ENCODE measurements around the gene FAM222A. TPM values are rescaled to one million over a fixed set of nuclear protein-coding genes. Genes with fewer than 3 reads are reported as not detected.

Gene FAM222A
- total RNA-seq, 2 experiments from 2014 or later, result 0.39 to 0.53 TPM

- intact Hi-C loops (cut with DNase I, micrococcal nuclease), result no loop called here
- ATAC-seq, result no peak
- no peaks in the 10 kb centered on the region for H3K36me3 Mint-ChIP-seq (ENCODE audit: low read depth)
- no peaks in the 10 kb centered on the region for H3K4me1 Mint-ChIP-seq
- no peaks in the 10 kb centered on the region for H3K9me3 Mint-ChIP-seq (ENCODE audit: low read depth)
- CTCF ChIA-PET, result interaction anchor here (0.5 to 1.0 kb wide), 3 partner anchors 37 to 125 kb away, joined by 4 to 9 read pairs (median 4); no protein-coding TSS in a partner anchor
- no peak overlapping the region for H3K27ac Mint-ChIP-seq
- H3K4me3 Mint-ChIP-seq, result no peak overlapping the region
- no peaks in the 10 kb centered on the region for H3K27me3 Mint-ChIP-seq
- no peak for DNase-seq
- POLR2A ChIA-PET, result no interaction called here
These were observed 94.5 kb downstream of the FAM222A start for GRCh38 chr12:109807954-109808643.

- DNase-seq, result no peak
- no peaks in the 10 kb centered on the region for H3K27me3 Mint-ChIP-seq
- no peaks in the 10 kb centered on the region for H3K4me1 Mint-ChIP-seq
- intact Hi-C loops (cut with DNase I, micrococcal nuclease), result no loop called here
- ChIA-PET POLR2A (no interaction called here), CTCF (interaction anchor here (0.5 kb wide), 1 partner anchor 119 kb away, joined by 5 read pairs; no protein-coding TSS in a partner anchor)
- no peak for ATAC-seq
- H3K27ac Mint-ChIP-seq, result no peak overlapping the region
- H3K36me3 Mint-ChIP-seq (ENCODE audit: low read depth), result no peaks in the 10 kb centered on the region
- H3K4me3 Mint-ChIP-seq, result no peak overlapping the region
- no peaks in the 10 kb centered on the region for H3K9me3 Mint-ChIP-seq (ENCODE audit: low read depth)
These were observed 95.4 kb downstream of the FAM222A start for GRCh38 chr12:109808876-109809646.

GRCh38 chr12:109810954-109811623 is 97.5 kb downstream of the FAM222A start:
- Mint-ChIP-seq H3K27me3 (no peaks in the 10 kb centered on the region), H3K36me3 (ENCODE audit: low read depth) (no peaks in the 10 kb centered on the region), H3K27ac (no peak overlapping the region), H3K4me3 (no peak overlapping the region), H3K9me3 (ENCODE audit: low read depth) (no peaks in the 10 kb centered on the region), H3K4me1 (no peaks in the 10 kb centered on the region)
- ChIA-PET CTCF (no interaction called here), POLR2A (no interaction called here)
- ATAC-seq (no peak), DNase-seq (no peak)
- intact Hi-C loops (cut with DNase I, micrococcal nuclease), result no loop called here

- POLR2A ChIA-PET, result no interaction called here
- CTCF ChIA-PET, result interaction anchor here (0.9 to 1.1 kb wide), 2 partner anchors 17 to 34 kb away, joined by 3 read pairs; no protein-coding TSS in a partner anchor
- DNase-seq (no peak), ATAC-seq (no peak)
- Mint-ChIP-seq H3K4me1 (no peaks in the 10 kb centered on the region), H3K4me3 (no peak overlapping the region), H3K36me3 (ENCODE audit: low read depth) (no peaks in the 10 kb centered on the region), H3K27me3 (no peaks in the 10 kb centered on the region), H3K9me3 (ENCODE audit: low read depth) (no peaks in the 10 kb centered on the region), H3K27ac (no peak overlapping the region)
- intact Hi-C loops (cut with DNase I, micrococcal nuclease), result no loop called here
These were observed 98.0 kb downstream of the FAM222A start for GRCh38 chr12:109811624-109811995.

- H3K36me3 Mint-ChIP-seq (ENCODE audit: low read depth), result no peaks in the 10 kb centered on the region
- H3K27me3 Mint-ChIP-seq, result no peaks in the 10 kb centered on the region
- ChIA-PET CTCF (interaction anchor here (1.2 kb wide), 1 partner anchor 31 kb away, joined by 4 read pairs; no protein-coding TSS in a partner anchor), POLR2A (interaction anchor here (0.6 kb wide), 1 partner anchor 49 kb away, joined by 5 read pairs; no protein-coding TSS in a partner anchor)
- DNase-seq (no peak), ATAC-seq (no peak)
- H3K4me1 Mint-ChIP-seq, result no peaks in the 10 kb centered on the region
- intact Hi-C loops (cut with DNase I, micrococcal nuclease), result no loop called here
- H3K27ac Mint-ChIP-seq, result no peak overlapping the region
- H3K4me3 Mint-ChIP-seq, result no peak overlapping the region
- H3K9me3 Mint-ChIP-seq (ENCODE audit: low read depth), result no peaks in the 10 kb centered on the region
These were observed 100.3 kb downstream of the FAM222A start for GRCh38 chr12:109813810-109814416.

GRCh38 chr12:109814600-109815150 is 101.0 kb downstream of the FAM222A start:
- ATAC-seq (no peak), DNase-seq (no peak)
- H3K36me3 Mint-ChIP-seq (ENCODE audit: low read depth), result no peaks in the 10 kb centered on the region
- ChIA-PET CTCF (interaction anchor here (0.9 to 1.2 kb wide), 2 partner anchors 9 to 31 kb away, joined by 3 to 4 read pairs; no protein-coding TSS in a partner anchor), POLR2A (interaction anchor here (0.6 kb wide), 1 partner anchor 48 kb away, joined by 5 read pairs; no protein-coding TSS in a partner anchor)
- no peak overlapping the region for H3K27ac Mint-ChIP-seq
- H3K9me3 Mint-ChIP-seq (ENCODE audit: low read depth), result no peaks in the 10 kb centered on the region
- no peaks in the 10 kb centered on the region for H3K27me3 Mint-ChIP-seq
- no peaks in the 10 kb centered on the region for H3K4me1 Mint-ChIP-seq
- no peak overlapping the region for H3K4me3 Mint-ChIP-seq
- intact Hi-C loops (cut with DNase I, micrococcal nuclease), result no loop called here

- H3K4me1 Mint-ChIP-seq, result no peaks in the 10 kb centered on the region
- H3K4me3 Mint-ChIP-seq, result no peak overlapping the region
- ChIA-PET POLR2A (no interaction called here), CTCF (interaction anchor here (0.7 to 1.6 kb wide), 3 partner anchors 10 to 188 kb away, joined by 3 to 5 read pairs (median 4); no protein-coding TSS in a partner anchor)
- no peaks in the 10 kb centered on the region for H3K9me3 Mint-ChIP-seq (ENCODE audit: low read depth)
- H3K36me3 Mint-ChIP-seq (ENCODE audit: low read depth), result no peaks in the 10 kb centered on the region
- H3K27me3 Mint-ChIP-seq, result no peaks in the 10 kb centered on the region
- ATAC-seq (no peak), DNase-seq (no peak)
- intact Hi-C loops (cut with DNase I, micrococcal nuclease), result no loop called here
- H3K27ac Mint-ChIP-seq, result no peak overlapping the region
These were observed 101.6 kb downstream of the FAM222A start for GRCh38 chr12:109815225-109815624.

GRCh38 chr12:109815757-109816617 is 102.4 kb downstream of the FAM222A start:
- ChIA-PET POLR2A (no interaction called here), CTCF (interaction anchor here (0.6 to 1.6 kb wide), 3 partner anchors 29 to 187 kb away, joined by 4 to 5 read pairs (median 4); no protein-coding TSS in a partner anchor)
- Mint-ChIP-seq H3K4me3 (no peak overlapping the region), H3K4me1 (no peaks in the 10 kb centered on the region), H3K27me3 (no peaks in the 10 kb centered on the region), H3K9me3 (ENCODE audit: low read depth) (no peaks in the 10 kb centered on the region), H3K27ac (no peak overlapping the region), H3K36me3 (ENCODE audit: low read depth) (no peaks in the 10 kb centered on the region)
- DNase-seq (no peak), ATAC-seq (no peak)
- intact Hi-C loops (cut with DNase I, micrococcal nuclease), result no loop called here

- intact Hi-C loops (cut with DNase I, micrococcal nuclease), result no loop called here
- ATAC-seq (no peak), DNase-seq (no peak)
- Mint-ChIP-seq H3K9me3 (ENCODE audit: low read depth) (no peaks in the 10 kb centered on the region), H3K4me3 (no peak overlapping the region), H3K27ac (no peak overlapping the region), H3K27me3 (no peaks in the 10 kb centered on the region), H3K36me3 (ENCODE audit: low read depth) (no peaks in the 10 kb centered on the region), H3K4me1 (no peaks in the 10 kb centered on the region)
- POLR2A ChIA-PET, result no interaction called here
- CTCF ChIA-PET, result no interaction called here
These were observed 103.2 kb downstream of the FAM222A start for GRCh38 chr12:109816870-109817269.

- intact Hi-C loops (cut with DNase I, micrococcal nuclease), result no loop called here
- CTCF ChIA-PET, result interaction anchor here (2.1 kb wide), 1 partner anchor 28 kb away, joined by 8 read pairs; no protein-coding TSS in a partner anchor
- Mint-ChIP-seq H3K4me3 (no peak overlapping the region), H3K27ac (no peak overlapping the region), H3K4me1 (no peaks in the 10 kb centered on the region), H3K9me3 (ENCODE audit: low read depth) (no peaks in the 10 kb centered on the region), H3K27me3 (no peaks in the 10 kb centered on the region), H3K36me3 (ENCODE audit: low read depth) (no peaks in the 10 kb centered on the region)
- POLR2A ChIA-PET, result no interaction called here
- ATAC-seq (no peak), DNase-seq (no peak)
These were observed 104.1 kb downstream of the FAM222A start for GRCh38 chr12:109817627-109818231.
